Measurements from ENCODE around the gene DDX23. TPM values are rescaled to one million over a fixed set of nuclear protein-coding genes. Genes with fewer than 3 reads are reported as not detected.

DDX23 gene
- total RNA-seq, 1 donor from 2014 or later = 85.1 TPM

- DNase-seq (ENCODE audit: low spot score) = no peak
Measured at GRCh38 chr12:48823281-48823680, 28.7 kb downstream of the DDX23 start.

GRCh38 chr12:48822711-48823110 is 29.3 kb downstream of the DDX23 start:
- DNase-seq (ENCODE audit: low spot score) = no peak

- DNase-seq (ENCODE audit: low spot score) = no peak
Measured at GRCh38 chr12:48822139-48822538, 29.8 kb downstream of the DDX23 start.

- no peak for DNase-seq (ENCODE audit: low spot score)
Measured at GRCh38 chr12:48819986-48820725, 31.8 kb downstream of the DDX23 start.

- DNase-seq (ENCODE audit: low spot score) = peak; percentile 30
Measured at GRCh38 chr12:48818831-48819590, 33.0 kb downstream of the DDX23 start.

GRCh38 chr12:48817873-48818830 is 33.8 kb downstream of the DDX23 start, which contains the start of gene CACNB3:
CACNB3 (plus strand) TSS chr12:48818496; CDS start chr12:48818930, 434 bp downstream.
- DNase-seq (ENCODE audit: low spot score) = peak; percentile 69

- no peak for DNase-seq (ENCODE audit: low spot score)
Measured at GRCh38 chr12:48816143-48816854, 35.7 kb downstream of the DDX23 start.

- DNase-seq (ENCODE audit: low spot score) = peak; percentile 84
Measured at GRCh38 chr12:48815126-48816110, 36.5 kb downstream of the DDX23 start.

- peak; percentile 83 for DNase-seq (ENCODE audit: low spot score)
Measured at GRCh38 chr12:48814262-48815125, 37.5 kb downstream of the DDX23 start.

GRCh38 chr12:48813465-48814261 is 38.3 kb downstream of the DDX23 start:
- DNase-seq (ENCODE audit: low spot score) = no peak

GRCh38 chr12:48812389-48812788 is 39.6 kb downstream of the DDX23 start:
- DNase-seq (ENCODE audit: low spot score) = no peak

- DNase-seq (ENCODE audit: low spot score) = no peak
Measured at GRCh38 chr12:48811437-48812090, 40.4 kb downstream of the DDX23 start.

- DNase-seq (ENCODE audit: low spot score) = no peak
Measured at GRCh38 chr12:48810903-48811431, 41.0 kb downstream of the DDX23 start.

GRCh38 chr12:48807981-48808380 is 44.0 kb downstream of the DDX23 start:
- no peak for DNase-seq (ENCODE audit: low spot score)

GRCh38 chr12:48803675-48804074 is 48.3 kb downstream of the DDX23 start:
- DNase-seq (ENCODE audit: low spot score) = no peak

GRCh38 chr12:48800971-48801370 is 51.0 kb downstream of the DDX23 start:
- no peak for DNase-seq (ENCODE audit: low spot score)

- no peak for DNase-seq (ENCODE audit: low spot score)
Measured at GRCh38 chr12:48800457-48800856, 51.5 kb downstream of the DDX23 start.
